SU-DHL-6 (cell line): Measurements from ENCODE around the gene TOX2.

ENCODE experiments used
- H2AFZ ChIP-seq: fragments of 200-600 bp; sonication (generic); 2 replicates; pipeline ENCODE4 v1.6.1; 2014; ENCODE audit warnings: low read depth, mild to moderate bottlenecking, moderate library complexity, mixed read lengths, antibody characterized with exemption, low read length; ENCODE audit not compliant: severe bottlenecking
- H3F3A ChIP-seq: fragments of 200-600 bp; shearing (Covaris generic); 2 replicates; pipeline ENCODE4 v1.6.0; 2016; ENCODE audit warnings: antibody characterized with exemption, mild to moderate bottlenecking; ENCODE audit not compliant: insufficient read depth
- H3K27ac ChIP-seq: fragments of 200-600 bp; sonication (generic); 2 replicates; pipeline ENCODE4 v1.5.1; 2016; ENCODE audit warnings: low read depth, mild to moderate bottlenecking, low read length, moderate library complexity, mixed read lengths
- H3K27me3 ChIP-seq: fragments of 200-600 bp; sonication (generic), shearing (Covaris generic); 2 replicates; pipeline ENCODE4 v1.6.0; 2014; ENCODE audit warnings: mild to moderate bottlenecking, low read length
- H3K36me3 ChIP-seq: fragments of 200-600 bp; sonication (generic); 2 replicates; pipeline ENCODE4 v1.6.1; 2014; ENCODE audit warnings: mild to moderate bottlenecking, low read length, mixed read lengths
- H3K4me2 ChIP-seq: fragments of 300-600, 200-600 bp; shearing (Covaris generic), sonication (generic); 2 replicates; pipeline ENCODE4 v1.6.0; 2014; ENCODE audit warnings: low read length, low read depth, mild to moderate bottlenecking; ENCODE audit not compliant: poor library complexity, severe bottlenecking
- H3K4me3 ChIP-seq: fragments of 200-600 bp; sonication (generic); 2 replicates; pipeline ENCODE4 v1.5.1; 2014; ENCODE audit warnings: antibody characterized with exemption, low read length, mild to moderate bottlenecking, mixed read lengths; ENCODE audit not compliant: insufficient read depth, poor library complexity, severe bottlenecking
- H3K79me2 ChIP-seq: fragments of 200-600 bp; sonication (generic); 2 replicates; pipeline ENCODE4 v1.6.1; 2014; ENCODE audit warnings: mild to moderate bottlenecking, low read length, moderate library complexity; ENCODE audit not compliant: insufficient read depth
- H3K9ac ChIP-seq: fragments of 200-600 bp; sonication (generic); 2 replicates; pipeline ENCODE4 v1.7.0; 2014; ENCODE audit warnings: mild to moderate bottlenecking, low read length
- H3K9me2 ChIP-seq: fragments of 200-600 bp; sonication (generic); replicated peaks from 2 replicates; pipeline ENCODE4 v1.6.1; 2014; ENCODE audit warnings: low read length; ENCODE audit not compliant: insufficient read depth
- H3K9me3 ChIP-seq: fragments of 200-600 bp; sonication (generic); 2 replicates; pipeline ENCODE4 v1.6.1; 2014; ENCODE audit warnings: low read length, mixed read lengths; ENCODE audit not compliant: insufficient read depth
- H4K20me1 ChIP-seq: fragments of 200-600 bp; sonication (generic); 2 replicates; pipeline ENCODE4 v1.6.1; 2014; ENCODE audit warnings: low read depth, mild to moderate bottlenecking, antibody characterized with exemption, low read length, moderate library complexity, mixed read lengths
- EZH2phosphoT487 ChIP-seq: fragments of 200-600 bp; sonication (generic), shearing (Covaris generic); conservative IDR thresholded peaks from 2 replicates; pipeline ENCODE4 v1.6.1; 2018; ENCODE audit warnings: mild to moderate bottlenecking, antibody characterized with exemption, low read length, moderate library complexity, mixed read lengths
- TF ChIP-seq, protein P1 (sequence below): fragments of 200-600 bp; sonication (generic); IDR thresholded peaks from one replicate; pipeline ENCODE4 v1.5.1; 2017; ENCODE audit warnings: antibody characterized with exemption, mild to moderate bottlenecking, low read length, moderate library complexity; ENCODE audit not compliant: insufficient read depth, poor library complexity, severe bottlenecking

TOX2 gene

DNA sequence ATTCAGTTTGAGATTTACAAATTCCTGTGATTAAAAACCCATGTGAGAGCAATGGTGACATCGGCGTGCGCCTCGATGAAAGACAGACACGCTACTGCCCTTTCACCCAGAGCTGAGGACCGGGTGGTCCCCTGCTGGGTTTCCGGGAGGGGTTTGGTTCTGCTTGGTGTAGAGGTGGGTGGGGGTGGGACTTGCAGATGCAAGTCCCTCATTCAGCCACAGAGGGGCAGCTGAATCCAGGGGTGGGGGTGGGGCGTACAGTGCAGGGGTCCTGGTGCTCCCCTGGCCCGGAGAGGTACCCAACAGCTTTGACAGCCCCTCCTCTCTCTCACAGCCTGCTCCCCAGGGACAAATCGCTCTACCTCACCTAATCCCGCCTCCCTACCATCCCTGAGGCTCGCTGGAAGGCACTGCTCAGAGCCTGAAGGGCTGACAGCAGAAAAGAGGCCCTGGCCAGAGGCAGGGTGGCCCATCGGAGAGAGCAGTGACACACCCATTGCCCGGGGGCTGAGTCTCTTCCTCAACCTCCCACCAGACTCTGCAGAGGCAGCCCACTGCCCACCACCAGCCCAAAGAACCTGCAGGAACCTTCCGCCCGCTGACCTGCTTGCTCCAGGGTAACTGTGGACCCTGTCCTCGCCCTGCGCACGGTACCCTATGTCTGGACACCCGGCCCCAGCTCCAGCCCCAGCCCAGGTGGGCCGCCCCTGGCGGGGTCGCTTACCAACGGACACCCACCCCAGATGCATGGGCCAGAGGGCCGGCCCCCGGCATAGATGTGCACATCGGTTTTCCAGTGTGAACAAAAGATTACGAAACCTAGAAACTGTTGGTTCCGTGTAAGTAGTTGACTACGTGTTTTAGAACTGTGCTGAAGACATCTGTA is 153.9 kb downstream of the TOX2 start:
- H3K27ac ChIP-seq, result no peak overlapping the region
- H3K9ac ChIP-seq, result no peak overlapping the region
- no peak overlapping the region for H3K4me3 ChIP-seq
- H4K20me1 ChIP-seq, result no peaks in the 10 kb centered on the region
- no peaks in the 10 kb centered on the region for H3F3A ChIP-seq
- TF ChIP-seq, protein P1, sequence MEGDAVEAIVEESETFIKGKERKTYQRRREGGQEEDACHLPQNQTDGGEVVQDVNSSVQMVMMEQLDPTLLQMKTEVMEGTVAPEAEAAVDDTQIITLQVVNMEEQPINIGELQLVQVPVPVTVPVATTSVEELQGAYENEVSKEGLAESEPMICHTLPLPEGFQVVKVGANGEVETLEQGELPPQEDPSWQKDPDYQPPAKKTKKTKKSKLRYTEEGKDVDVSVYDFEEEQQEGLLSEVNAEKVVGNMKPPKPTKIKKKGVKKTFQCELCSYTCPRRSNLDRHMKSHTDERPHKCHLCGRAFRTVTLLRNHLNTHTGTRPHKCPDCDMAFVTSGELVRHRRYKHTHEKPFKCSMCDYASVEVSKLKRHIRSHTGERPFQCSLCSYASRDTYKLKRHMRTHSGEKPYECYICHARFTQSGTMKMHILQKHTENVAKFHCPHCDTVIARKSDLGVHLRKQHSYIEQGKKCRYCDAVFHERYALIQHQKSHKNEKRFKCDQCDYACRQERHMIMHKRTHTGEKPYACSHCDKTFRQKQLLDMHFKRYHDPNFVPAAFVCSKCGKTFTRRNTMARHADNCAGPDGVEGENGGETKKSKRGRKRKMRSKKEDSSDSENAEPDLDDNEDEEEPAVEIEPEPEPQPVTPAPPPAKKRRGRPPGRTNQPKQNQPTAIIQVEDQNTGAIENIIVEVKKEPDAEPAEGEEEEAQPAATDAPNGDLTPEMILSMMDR, result no peak
- no peak for TF ChIP-seq EZH2phosphoT487
- no peaks in the 10 kb centered on the region for H3K79me2 ChIP-seq
- no peak overlapping the region for H2AFZ ChIP-seq
- H3K9me2 ChIP-seq, result no peaks in the 10 kb centered on the region
- no peaks in the 10 kb centered on the region for H3K27me3 ChIP-seq
- no peaks in the 10 kb centered on the region for H3K9me3 ChIP-seq
- no peaks in the 10 kb centered on the region for H3K36me3 ChIP-seq
- H3K4me2 ChIP-seq, result no peak overlapping the region

DNA sequence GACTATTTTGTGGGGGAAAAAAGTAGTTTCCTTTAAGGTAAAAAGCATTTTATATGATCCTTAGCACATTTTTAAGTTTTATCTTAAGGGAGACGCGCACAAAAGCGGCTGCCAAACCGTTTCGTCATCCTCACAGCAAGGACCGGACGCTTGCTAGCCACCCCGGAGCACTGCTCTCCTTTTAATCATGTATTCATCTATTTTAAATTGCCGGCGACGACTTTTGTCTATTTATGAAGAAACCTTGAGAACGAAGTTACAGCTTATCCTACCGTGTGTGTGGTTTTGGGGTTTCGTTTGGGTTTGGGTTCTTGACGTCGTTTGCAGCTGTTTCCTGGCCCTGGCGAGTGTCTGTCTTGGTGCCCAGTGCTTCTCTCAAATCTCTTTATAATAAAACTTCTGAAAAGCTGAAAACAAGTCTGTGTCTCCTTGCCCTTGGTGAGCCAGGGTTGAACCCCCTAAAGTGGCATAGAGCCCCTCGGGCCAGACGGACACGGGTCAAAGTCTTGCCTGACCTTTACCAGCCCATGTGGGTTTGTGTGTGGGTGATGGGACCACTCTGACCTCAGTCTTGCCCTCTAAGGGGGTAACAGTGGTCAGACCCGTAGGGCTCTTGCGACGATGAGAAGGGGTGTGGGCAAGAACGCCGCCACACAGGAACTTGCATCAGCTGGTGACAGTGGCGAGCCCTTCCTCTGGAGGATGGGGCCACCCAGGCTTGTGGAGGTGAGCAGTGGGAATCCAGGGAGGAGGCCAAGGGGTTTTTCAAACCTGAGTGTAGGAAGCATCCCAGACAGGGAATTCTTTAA is 154.8 kb downstream of the TOX2 start:
- H3K27ac ChIP-seq, result no peak overlapping the region
- H3F3A ChIP-seq, result no peaks in the 10 kb centered on the region
- H3K4me2 ChIP-seq, result no peak overlapping the region

DNA sequence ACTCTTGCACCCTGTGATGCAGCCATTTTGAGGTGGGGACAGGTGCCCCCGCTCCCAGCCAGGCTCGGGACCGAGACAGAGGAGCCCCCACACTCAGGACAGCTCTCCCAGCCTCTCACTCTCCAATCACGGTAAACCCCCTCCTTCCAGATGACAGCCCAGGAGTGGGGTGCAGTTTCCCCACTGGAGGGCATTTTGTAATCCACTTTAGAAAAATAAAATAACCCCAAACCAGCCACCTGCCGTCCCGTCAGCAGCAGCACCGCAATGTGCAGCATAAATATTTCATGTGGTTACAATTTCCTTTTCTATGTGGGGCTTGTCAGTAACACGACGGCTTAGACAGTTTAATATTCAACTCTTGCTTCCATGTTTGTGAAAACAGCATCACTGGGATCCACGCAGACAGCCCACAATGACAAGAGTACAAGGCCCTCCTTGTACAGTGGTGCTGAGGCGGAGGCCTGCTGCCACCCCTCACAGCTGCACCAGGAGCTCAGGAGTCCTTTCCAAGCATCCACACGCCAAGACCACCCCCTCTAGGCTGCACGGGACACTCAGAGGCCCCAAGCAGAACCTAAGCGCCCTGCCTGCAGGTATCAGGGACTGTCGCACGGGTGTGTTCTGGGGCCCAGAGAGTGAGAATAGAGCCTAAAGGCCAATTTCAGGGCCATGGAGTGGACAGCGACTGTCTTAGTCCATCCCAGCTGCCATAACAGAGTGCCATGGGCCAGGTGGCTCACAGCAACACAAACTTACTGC is 155.7 kb downstream of the TOX2 start:
- Histone ChIP-seq H3K4me3 (no peak overlapping the region), H3K27me3 (no peaks in the 10 kb centered on the region), H3K27ac (no peak overlapping the region), H3K79me2 (no peaks in the 10 kb centered on the region), H2AFZ (no peak overlapping the region), H3K9ac (no peak overlapping the region), H3F3A (no peaks in the 10 kb centered on the region), H3K4me2 (no peak overlapping the region), H3K9me3 (no peaks in the 10 kb centered on the region), H3K9me2 (no peaks in the 10 kb centered on the region), H4K20me1 (no peaks in the 10 kb centered on the region), H3K36me3 (no peaks in the 10 kb centered on the region)
- TF ChIP-seq, protein P1, result no peak
- TF ChIP-seq EZH2phosphoT487, result no peak

More for the DNA sequence above, 154.8 kb downstream of the TOX2 start:
- no peak overlapping the region for H3K4me3 ChIP-seq
- no peaks in the 10 kb centered on the region for H4K20me1 ChIP-seq
- no peak for TF ChIP-seq EZH2phosphoT487
- TF ChIP-seq, protein P1, result no peak
- no peaks in the 10 kb centered on the region for H3K9me2 ChIP-seq
- H3K79me2 ChIP-seq, result no peaks in the 10 kb centered on the region
- no peak overlapping the region for H3K9ac ChIP-seq
- H3K9me3 ChIP-seq, result no peaks in the 10 kb centered on the region
- H3K36me3 ChIP-seq, result no peaks in the 10 kb centered on the region
- no peaks in the 10 kb centered on the region for H3K27me3 ChIP-seq
- no peak overlapping the region for H2AFZ ChIP-seq
